ENCODE results near the gene TNK2.

The TNK2 gene

GRCh38 chr3:195895078-195895860 is 13.1 kb downstream of the TNK2 start:
- Histone ChIP-seq H3K36me3 (ENCODE audit: insufficient read depth, low read length) (no peaks in the 10 kb centered on the region), H4K20me1 (ENCODE audit: insufficient read depth, low read length, poor library complexity, severe bottlenecking) (peaks cover 18% of the 10 kb centered on the region), H3K4me3 (ENCODE audit: low read length, poor library complexity, severe bottlenecking) (peak overlapping the region; percentile 92), H3K4me2 (ENCODE audit: low read depth, low read length, poor library complexity, severe bottlenecking) (peak overlapping the region; percentile 96), H3K9me3 (ENCODE audit: insufficient read depth, low read depth, low read length) (no peaks in the 10 kb centered on the region), H3K79me2 (ENCODE audit: insufficient read depth, low read length) (peaks cover 67% of the 10 kb centered on the region), H3F3A (ENCODE audit: low read depth) (no peaks in the 10 kb centered on the region), H3K9me2 (replicated peaks; ENCODE audit: low read depth, low read length) (no peaks in the 10 kb centered on the region), H3K27me3 (ENCODE audit: insufficient read depth, low read length, poor library complexity, severe bottlenecking) (no peaks in the 10 kb centered on the region), H3K9ac (ENCODE audit: low read depth, low read length, poor library complexity, severe bottlenecking) (peak overlapping the region; percentile 84), H2AFZ (ENCODE audit: low read length) (peak overlapping the region; percentile 78), H3K4me1 (ENCODE audit: insufficient read depth, low read length, poor library complexity, severe bottlenecking) (peaks cover 44% of the 10 kb centered on the region)
- TF ChIP-seq CTCF (conservative IDR thresholded peaks at IDR 0.05; ENCODE audit: low read length): peak; percentile 68
- no peak for TF ChIP-seq EZH2phosphoT487 (IDR thresholded peaks at IDR 0.05; ENCODE audit: borderline replicate concordance)

GRCh38 chr3:195893916-195894465 is 14.4 kb downstream of the TNK2 start:
- Histone ChIP-seq H3K36me3 (ENCODE audit: insufficient read depth, low read length) (no peaks in the 10 kb centered on the region), H3K4me2 (ENCODE audit: low read depth, low read length, poor library complexity, severe bottlenecking) (peak overlapping the region; percentile 96), H2AFZ (ENCODE audit: low read length) (no peak overlapping the region), H3K9ac (ENCODE audit: low read depth, low read length, poor library complexity, severe bottlenecking) (peak overlapping the region; percentile 84), H3K79me2 (ENCODE audit: insufficient read depth, low read length) (peaks cover 61% of the 10 kb centered on the region), H4K20me1 (ENCODE audit: insufficient read depth, low read length, poor library complexity, severe bottlenecking) (peaks cover 18% of the 10 kb centered on the region), H3K27me3 (ENCODE audit: insufficient read depth, low read length, poor library complexity, severe bottlenecking) (no peaks in the 10 kb centered on the region), H3K4me3 (ENCODE audit: low read length, poor library complexity, severe bottlenecking) (peak overlapping the region; percentile 92), H3K9me2 (replicated peaks; ENCODE audit: low read depth, low read length) (no peaks in the 10 kb centered on the region), H3F3A (ENCODE audit: low read depth) (no peaks in the 10 kb centered on the region), H3K9me3 (ENCODE audit: insufficient read depth, low read depth, low read length) (no peaks in the 10 kb centered on the region), H3K4me1 (ENCODE audit: insufficient read depth, low read length, poor library complexity, severe bottlenecking) (peaks cover 35% of the 10 kb centered on the region)
- no peak for TF ChIP-seq CTCF (conservative IDR thresholded peaks at IDR 0.05; ENCODE audit: low read length)
- TF ChIP-seq EZH2phosphoT487 (IDR thresholded peaks at IDR 0.05; ENCODE audit: borderline replicate concordance): no peak

GRCh38 chr3:195893516-195893915 is 14.8 kb downstream of the TNK2 start:
- Histone ChIP-seq H3K79me2 (ENCODE audit: insufficient read depth, low read length) (peaks cover 61% of the 10 kb centered on the region), H3K9me3 (ENCODE audit: insufficient read depth, low read depth, low read length) (no peaks in the 10 kb centered on the region), H3K27me3 (ENCODE audit: insufficient read depth, low read length, poor library complexity, severe bottlenecking) (no peaks in the 10 kb centered on the region), H3K9ac (ENCODE audit: low read depth, low read length, poor library complexity, severe bottlenecking) (no peak overlapping the region), H2AFZ (ENCODE audit: low read length) (no peak overlapping the region), H3K9me2 (replicated peaks; ENCODE audit: low read depth, low read length) (no peaks in the 10 kb centered on the region), H3K4me2 (ENCODE audit: low read depth, low read length, poor library complexity, severe bottlenecking) (peak overlapping the region; percentile 96), H3F3A (ENCODE audit: low read depth) (no peaks in the 10 kb centered on the region), H3K36me3 (ENCODE audit: insufficient read depth, low read length) (no peaks in the 10 kb centered on the region), H3K4me1 (ENCODE audit: insufficient read depth, low read length, poor library complexity, severe bottlenecking) (peaks cover 35% of the 10 kb centered on the region), H3K4me3 (ENCODE audit: low read length, poor library complexity, severe bottlenecking) (no peak overlapping the region), H4K20me1 (ENCODE audit: insufficient read depth, low read length, poor library complexity, severe bottlenecking) (peaks cover 18% of the 10 kb centered on the region)
- no peak for TF ChIP-seq EZH2phosphoT487 (IDR thresholded peaks at IDR 0.05; ENCODE audit: borderline replicate concordance)
- TF ChIP-seq CTCF (conservative IDR thresholded peaks at IDR 0.05; ENCODE audit: low read length): no peak
